GM19372 (cell line): ENCODE measurements around the gene CFAP299.

Experiments used
- ATAC-seq: cut with Tn5 transposase; IDR thresholded peaks from one replicate; pipeline ENCODE4 v1.9.1; 2021; ENCODE audit warnings: mild to moderate bottlenecking, low read depth, moderate library complexity; ENCODE audit not compliant: unreplicated experiment

Gene CFAP299

GRCh38 chr4:80492761-80493160 is 157.2 kb downstream of the CFAP299 start:
- no peak for ATAC-seq

- no peak for ATAC-seq
These were observed 160.3 kb downstream of the CFAP299 start for GRCh38 chr4:80495865-80496264.

DNA sequence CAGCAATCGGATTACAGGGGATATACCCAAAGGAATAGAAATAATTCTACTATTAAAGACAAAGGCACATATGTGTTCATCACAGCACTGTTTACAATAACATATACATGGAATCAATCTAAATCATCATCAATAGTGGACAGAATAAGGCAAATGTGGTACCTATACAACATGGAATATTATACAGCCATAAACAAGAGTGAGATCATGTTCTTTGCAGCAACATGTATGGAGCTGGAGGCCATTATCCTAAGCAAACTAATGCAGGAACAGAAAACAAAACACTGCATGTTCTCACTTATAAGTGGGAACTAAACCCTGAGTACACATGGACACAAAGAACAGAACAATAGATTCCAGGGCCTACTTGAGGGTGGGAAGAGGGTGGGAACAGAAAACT is 163.2 kb downstream of the CFAP299 start:
- no peak for ATAC-seq

GRCh38 chr4:80500613-80501012 is 165.1 kb downstream of the CFAP299 start:
- ATAC-seq: no peak

- ATAC-seq: no peak
These were observed 171.5 kb downstream of the CFAP299 start for GRCh38 chr4:80507077-80507476.

GRCh38 chr4:80507507-80507906 is 172.0 kb downstream of the CFAP299 start:
- peak; percentile 57 for ATAC-seq

DNA sequence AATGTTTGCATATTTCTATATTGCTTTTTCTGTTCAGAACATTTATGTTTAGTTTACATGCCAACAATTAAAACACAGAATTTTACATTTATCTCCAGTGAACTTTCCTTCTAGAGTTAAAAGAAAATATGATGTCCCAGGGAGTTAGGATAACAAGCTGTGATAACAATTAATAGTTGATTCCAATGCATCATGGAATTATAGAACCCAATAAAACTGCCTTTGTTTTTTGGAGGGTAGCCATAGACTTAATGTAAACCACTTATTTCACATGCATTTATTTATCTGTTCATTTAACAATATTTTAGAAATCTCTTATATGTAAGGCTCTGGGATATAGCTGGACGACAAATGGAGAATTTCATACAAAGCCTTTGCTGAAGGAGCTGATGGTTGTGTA is 180.0 kb downstream of the CFAP299 start:
- ATAC-seq: no peak

DNA sequence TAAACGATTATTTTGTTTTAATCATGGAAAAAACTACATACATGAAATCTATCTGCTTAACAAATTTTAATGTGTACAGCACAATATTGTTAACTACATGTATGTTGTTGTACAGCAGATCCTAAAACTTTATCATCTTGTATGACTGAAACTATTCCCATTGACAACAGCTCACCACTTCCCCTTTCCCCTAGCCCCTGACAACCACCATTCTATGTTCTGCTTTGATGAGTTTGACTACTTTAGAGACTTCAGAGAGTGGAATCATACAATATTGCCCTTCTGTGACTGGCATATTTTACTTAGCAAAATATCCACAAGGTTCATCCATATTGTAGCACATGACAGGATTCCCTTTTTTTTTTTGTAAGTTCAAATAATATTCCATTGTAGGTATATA is 185.9 kb downstream of the CFAP299 start:
- no peak for ATAC-seq

DNA sequence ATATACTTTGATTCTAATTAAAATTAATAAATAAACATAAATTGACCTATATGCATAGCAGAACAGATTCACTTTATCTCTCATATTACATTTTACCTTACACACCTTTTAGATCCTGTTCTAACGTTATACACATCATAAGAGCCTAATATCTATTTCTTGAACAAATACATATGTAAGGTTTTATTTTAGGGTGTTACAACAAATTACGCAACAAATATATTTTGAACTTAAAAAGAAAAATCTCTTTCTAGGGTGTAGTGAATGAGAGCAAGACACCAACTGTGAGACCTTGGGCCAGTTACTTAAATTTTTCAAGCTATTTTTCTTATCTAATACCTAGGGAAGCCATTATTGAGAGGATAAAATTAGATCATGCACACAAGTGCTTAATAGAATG is 191.2 kb downstream of the CFAP299 start:
- ATAC-seq: no peak

DNA sequence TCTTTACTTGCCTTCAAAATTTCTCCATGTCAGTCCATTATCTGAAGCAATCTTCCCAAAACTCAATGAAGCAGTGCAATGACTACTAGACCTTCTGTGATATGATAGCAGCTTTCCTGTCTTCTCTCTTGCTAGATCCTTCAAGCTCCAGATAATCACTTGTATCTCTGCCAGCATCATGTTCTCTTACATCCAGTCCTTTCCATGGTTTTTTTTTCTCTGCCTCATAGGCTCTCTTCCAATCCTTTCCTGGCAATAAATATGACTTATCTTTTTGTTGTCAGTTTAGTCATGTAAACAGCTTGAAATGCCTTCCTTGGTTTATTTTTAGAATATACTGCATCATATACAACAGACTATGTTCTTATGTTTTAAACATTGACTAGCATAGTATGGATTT is 193.5 kb downstream of the CFAP299 start:
- ATAC-seq: no peak

DNA sequence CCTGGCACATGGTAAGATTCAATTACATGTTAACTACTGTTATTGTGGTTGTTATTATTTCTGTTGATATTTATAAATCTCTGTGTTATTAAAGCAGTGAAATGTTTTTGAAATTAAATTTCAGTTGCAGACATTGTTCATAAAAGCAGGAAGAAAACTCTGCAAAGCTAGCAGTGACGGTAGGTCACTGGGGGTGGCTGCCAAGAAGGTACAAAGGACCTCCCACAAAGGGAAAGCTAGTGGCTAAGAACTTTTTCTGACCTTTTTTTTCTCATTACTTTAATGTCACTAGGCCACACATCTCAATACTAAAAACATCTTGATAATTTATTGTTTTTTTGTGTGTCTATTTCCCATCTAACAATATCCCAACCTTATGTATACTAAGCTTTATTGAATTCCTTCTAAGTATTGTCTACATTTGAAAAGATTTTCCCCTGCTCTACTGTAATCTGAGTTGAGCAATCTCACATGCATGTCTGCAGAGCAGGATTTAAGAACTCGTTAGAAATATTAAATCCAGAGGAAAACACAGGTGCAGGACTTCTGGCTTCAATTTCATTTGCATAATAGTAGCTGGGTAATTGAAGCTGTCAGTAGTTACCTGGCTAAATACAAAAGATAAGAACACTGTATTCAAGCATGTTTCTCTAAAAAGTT is 197.3 kb downstream of the CFAP299 start:
- ATAC-seq: no peak

- ATAC-seq: no peak
These were observed 200.0 kb downstream of the CFAP299 start for GRCh38 chr4:80535551-80535950.

DNA sequence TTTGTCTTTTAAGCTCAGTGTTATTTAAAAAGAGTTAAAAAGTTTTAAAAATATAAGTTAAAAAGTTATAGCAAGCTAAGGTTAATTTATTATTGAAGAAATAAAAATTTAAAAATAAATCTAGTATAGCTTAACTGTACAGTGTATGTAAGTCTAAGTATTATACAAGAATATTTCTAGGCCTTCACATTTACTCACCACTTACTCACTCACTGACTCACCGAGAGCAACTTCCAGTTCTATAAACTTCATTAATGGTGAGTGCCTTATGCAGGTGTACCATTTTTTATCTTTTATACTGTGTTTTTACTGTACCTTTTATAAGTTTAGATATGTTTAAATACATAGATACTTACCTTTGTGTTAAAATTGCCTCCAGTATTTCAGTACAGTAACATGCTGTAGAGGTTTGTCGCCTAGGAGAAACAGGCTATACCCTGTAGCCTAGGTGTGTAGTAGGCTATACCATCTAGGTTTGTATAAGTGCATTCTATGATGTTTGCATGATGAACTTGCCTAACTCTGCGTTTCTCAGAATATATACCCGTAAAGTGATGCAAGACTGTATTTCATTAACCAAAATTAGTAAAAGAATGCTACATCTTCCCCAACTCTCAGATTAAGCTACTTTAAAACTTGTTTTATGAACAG is 202.9 kb downstream of the CFAP299 start:
- no peak for ATAC-seq

DNA sequence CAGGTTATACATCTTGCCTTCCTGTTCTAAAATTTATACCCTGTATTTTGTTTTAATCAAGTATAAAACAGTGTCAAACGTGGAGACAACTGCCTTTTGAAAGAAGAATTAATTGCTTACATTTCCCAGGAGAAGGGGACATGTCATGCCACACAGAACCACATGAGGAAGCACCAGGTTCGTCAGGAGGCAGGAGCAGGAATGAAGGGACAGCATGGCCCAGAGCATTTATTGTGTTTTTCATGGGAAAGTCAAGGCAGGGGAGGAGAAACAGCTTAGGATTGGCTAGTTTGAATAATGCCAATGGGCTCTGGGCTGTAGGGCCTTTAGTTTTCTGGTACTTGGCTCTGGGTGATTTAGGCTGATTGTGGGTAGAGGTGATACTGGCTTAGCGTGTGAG is 203.7 kb downstream of the CFAP299 start:
- no peak for ATAC-seq

- no peak for ATAC-seq
These were observed 204.8 kb downstream of the CFAP299 start for GRCh38 chr4:80540349-80540748.

DNA sequence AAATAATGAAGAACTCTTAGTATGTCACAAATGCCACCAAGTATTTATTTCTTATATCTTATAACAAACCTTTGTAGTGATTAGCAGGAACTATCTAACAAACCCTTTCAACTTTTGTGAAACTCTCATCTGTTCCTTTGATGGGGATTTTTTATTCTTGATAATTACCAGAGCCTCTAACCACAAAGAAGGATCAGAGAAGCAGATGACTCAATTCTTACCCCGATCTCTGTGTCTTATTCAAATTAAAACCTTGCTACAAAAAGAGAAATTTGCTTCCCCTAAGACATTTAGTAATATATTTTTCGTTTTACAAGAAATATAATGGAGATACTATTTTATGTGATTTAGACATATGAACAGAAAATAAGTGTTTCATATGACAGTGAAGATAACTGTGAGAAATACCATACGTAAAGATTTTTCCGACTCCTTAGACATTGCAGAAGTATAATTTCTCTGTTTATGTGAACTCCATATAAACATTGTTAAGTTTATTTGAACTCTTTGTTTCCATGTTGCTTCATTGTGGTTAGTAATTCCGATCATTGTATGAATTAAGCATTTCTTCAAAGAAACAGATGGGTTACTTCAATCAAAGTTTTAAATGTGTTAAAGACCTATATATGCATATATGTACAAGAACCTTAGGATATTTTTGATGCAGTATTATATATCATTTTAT is 205.4 kb downstream of the CFAP299 start:
- peak; percentile 68 for ATAC-seq

DNA sequence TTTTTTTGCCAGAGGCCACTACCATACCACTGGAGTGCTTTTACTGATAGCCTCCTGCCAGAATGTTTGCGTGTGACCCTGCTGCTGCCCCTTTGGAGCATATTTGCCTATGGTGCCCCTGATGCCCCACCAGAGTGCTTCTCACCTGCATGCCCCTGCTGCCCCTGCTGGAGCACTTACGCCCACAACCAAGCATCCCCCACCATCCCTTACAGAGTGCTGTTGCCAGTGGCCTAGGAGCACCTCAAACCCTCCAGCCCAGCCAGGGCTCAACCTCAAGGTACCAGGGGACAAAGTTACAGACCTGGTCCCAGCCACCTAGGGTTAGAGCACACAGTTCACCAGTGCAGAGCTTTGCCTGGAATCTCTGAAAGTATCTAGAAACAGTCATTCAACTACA is 207.2 kb downstream of the CFAP299 start:
- no peak for ATAC-seq

DNA sequence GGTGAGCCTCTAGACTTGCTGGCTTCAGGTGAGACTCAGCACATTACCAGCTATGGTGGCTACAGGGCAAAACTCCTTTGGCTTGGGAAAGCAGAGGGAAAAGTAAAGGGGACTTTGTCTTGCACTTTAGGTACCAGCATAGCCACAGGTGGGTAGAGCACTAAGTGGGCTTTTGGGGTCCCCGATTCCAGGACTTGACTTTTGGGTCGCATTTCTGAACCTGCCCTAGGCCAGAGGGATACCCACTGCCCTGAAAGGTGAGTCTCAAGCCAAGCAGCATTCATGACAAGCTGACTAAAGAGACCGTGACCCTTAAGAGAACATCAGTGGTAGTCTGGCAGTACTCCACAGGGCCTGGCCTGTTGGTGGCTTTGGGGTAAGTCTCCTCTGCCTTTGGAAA is 224.8 kb downstream of the CFAP299 start:
- ATAC-seq: no peak

DNA sequence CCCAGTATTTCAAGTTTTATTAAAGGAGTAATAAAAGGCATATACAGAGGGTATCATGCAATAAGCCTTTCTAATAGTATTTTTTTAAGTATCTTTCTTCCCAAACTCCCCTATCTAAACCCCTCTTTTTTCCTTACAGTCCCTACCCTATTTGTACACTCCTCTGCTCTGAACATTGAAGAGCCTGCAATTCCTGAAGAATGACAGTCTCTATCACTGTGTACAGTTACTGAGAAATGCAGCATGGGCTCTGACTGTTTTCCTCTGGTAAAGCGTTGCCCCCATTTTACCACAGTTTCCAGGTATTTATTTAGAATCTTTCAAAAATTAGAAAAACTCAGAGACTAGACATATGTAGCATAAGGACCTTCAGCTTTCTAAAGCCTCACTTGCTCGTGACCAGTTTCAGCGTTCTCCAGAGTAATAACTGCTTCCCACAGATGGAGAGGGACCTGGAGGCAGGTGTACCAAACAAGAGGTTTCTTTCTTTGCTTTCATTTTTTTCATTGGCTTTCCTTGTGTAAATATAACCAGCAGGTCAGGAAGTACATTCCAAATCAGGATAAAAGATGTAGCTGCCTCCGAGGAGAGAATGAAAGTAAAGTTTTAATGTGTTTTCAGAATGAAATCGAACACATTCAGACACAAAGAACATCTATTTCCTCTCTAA is 230.8 kb downstream of the CFAP299 start:
- ATAC-seq: no peak

DNA sequence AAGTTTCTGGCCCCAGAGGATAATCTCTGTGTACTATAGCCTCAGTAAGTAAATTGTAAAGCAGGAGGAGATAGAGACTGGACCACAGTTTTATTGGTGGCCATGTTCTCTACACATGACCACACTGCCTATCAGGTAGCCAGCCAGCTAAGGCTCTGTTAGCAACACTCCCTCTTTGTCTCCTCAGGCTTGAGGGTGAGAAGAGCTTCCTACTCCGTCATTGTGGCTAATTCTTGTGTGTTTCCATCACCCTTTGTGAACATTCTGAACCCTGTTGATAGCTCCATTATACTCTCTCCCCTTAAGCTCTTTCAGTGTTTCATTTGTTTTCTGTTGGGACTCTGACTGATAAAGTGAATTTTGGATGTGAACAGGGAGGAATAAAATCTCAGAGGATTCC is 233.4 kb downstream of the CFAP299 start:
- ATAC-seq: no peak

- ATAC-seq: no peak
These were observed 241.3 kb downstream of the CFAP299 start for GRCh38 chr4:80576796-80577195.
